GM23338 (cell line): Measurements from ENCODE around the gene GASK1B. TPM values are rescaled to one million over a fixed set of nuclear protein-coding genes. Genes with fewer than 3 reads are reported as not detected.

Source experiments
- polyA plus RNA-seq: library from polyadenylated mRNA; unstranded; fragments of >200 nt; fragmentation: Nextera tagmentation; extraction: Ambion mirVana; gene quantifications from 2 replicates; pipeline ENCODE4 v1.2.1, GENCODE V29; 2016
- total RNA-seq: library from RNA; depleted of rRNA; stranded (reverse); fragments of >200 nt; shearing (Covaris generic); gene quantifications from 2 replicates; pipeline ENCODE4 v1.2.3, GENCODE V29; 2014; rRNA removed

Gene GASK1B
- total and polyA plus RNA-seq, 2 experiments from 2014 or later = not detected

Other genes with a start within 250 kb of the GASK1B start
- gene TMEM144, start 37.5 kb upstream of the GASK1B start, total RNA-seq = 1.7 and 2.8 TPM in 2 replicates
- gene TMEM144, start 37.5 kb upstream of the GASK1B start, polyA plus RNA-seq = 0.75 and 1.3 TPM in 2 replicates